ENCODE results near the gene LMCD1.
A peak's percentile ranks its signal among the peaks of the same experiment; 100 is the strongest.

LMCD1 gene
- long read RNA-seq, full-length matches to known transcripts, result 7 of 7 reads
- long read RNA-seq, partial matches to known transcripts, result 0 of 7 reads
- long read RNA-seq, other reads (novel, unspliced or antisense), result 0 of 7 reads

- H3K27ac ChIP-seq (replicated peaks), result no peak within 1 kb of the TSS
- H3K4me3 ChIP-seq (replicated peaks; ENCODE audit: insufficient read depth, low read length), result peak within 1 kb of the TSS; percentile 9; the same call in 1 of the 2 replicates
- peak in 1 of 2 experiments; percentile 44 for DNase-seq (ENCODE audit: low read depth in 1 of 2, low spot score in 1 of 2)
- no peak for TF ChIP-seq POLR2AphosphoS5 (IDR thresholded peaks at IDR 0.05; ENCODE audit: low read depth)
- no peak for TF ChIP-seq GABPA (IDR thresholded peaks at IDR 0.05; ENCODE audit: low read depth)
- TF ChIP-seq SPI1 (IDR thresholded peaks at IDR 0.05; ENCODE audit: borderline replicate concordance, low read depth), result no peak
- H3K27me3 ChIP-seq (ENCODE audit: insufficient read depth, poor library complexity, severe bottlenecking), result peaks cover 23% of the 10 kb centered on the region
Observed at GRCh38 chr3:8501371-8502131, at the start of gene LMCD1. LMCD1 (plus strand) TSS chr3:8501823; CDS start chr3:8501939, 116 bp downstream.

GRCh38 chr3:8452112-8452511, 49.5 kb upstream of the LMCD1 start:
- DNase-seq (ENCODE audit: low read depth in 1 of 2, low spot score in 1 of 2), result no peak
- H3K27ac ChIP-seq (replicated peaks), result no peak overlapping the region
- no peak for TF ChIP-seq CTCF (IDR thresholded peaks at IDR 0.05; ENCODE audit: insufficient read depth, low read length)
- TF ChIP-seq GABPA (IDR thresholded peaks at IDR 0.05; ENCODE audit: low read depth), result no peak
- no peak for TF ChIP-seq POLR2AphosphoS5 (IDR thresholded peaks at IDR 0.05; ENCODE audit: low read depth)
- no peak for TF ChIP-seq SPI1 (IDR thresholded peaks at IDR 0.05; ENCODE audit: borderline replicate concordance, low read depth)
- TF ChIP-seq REST (IDR thresholded peaks at IDR 0.05; ENCODE audit: insufficient replicate concordance, low read depth), result no peak
- H3K4me3 ChIP-seq (replicated peaks; ENCODE audit: insufficient read depth, low read length), result no peak overlapping the region
- H3K27me3 ChIP-seq (ENCODE audit: insufficient read depth, poor library complexity, severe bottlenecking), result no peaks in the 10 kb centered on the region

- TF ChIP-seq GABPA (IDR thresholded peaks at IDR 0.05; ENCODE audit: low read depth) (no peak), CTCF (IDR thresholded peaks at IDR 0.05; ENCODE audit: insufficient read depth, low read length) (no peak)
Observed at GRCh38 chr3:8453153-8453552, 48.5 kb upstream of the LMCD1 start.

GRCh38 chr3:8455526-8456411, 45.9 kb upstream of the LMCD1 start:
- Histone ChIP-seq H3K27ac (replicated peaks) (no peak overlapping the region), H3K27me3 (ENCODE audit: insufficient read depth, poor library complexity, severe bottlenecking) (no peaks in the 10 kb centered on the region), H3K4me3 (replicated peaks; ENCODE audit: insufficient read depth, low read length) (no peak overlapping the region)
- TF ChIP-seq CTCF (IDR thresholded peaks at IDR 0.05; ENCODE audit: insufficient read depth, low read length), result no peak
- no peak for TF ChIP-seq POLR2AphosphoS5 (IDR thresholded peaks at IDR 0.05; ENCODE audit: low read depth)
- no peak for TF ChIP-seq SPI1 (IDR thresholded peaks at IDR 0.05; ENCODE audit: borderline replicate concordance, low read depth)
- TF ChIP-seq GABPA (IDR thresholded peaks at IDR 0.05; ENCODE audit: low read depth), result no peak
- no peak for TF ChIP-seq REST (IDR thresholded peaks at IDR 0.05; ENCODE audit: insufficient replicate concordance, low read depth)
- no peak for DNase-seq (ENCODE audit: low read depth in 1 of 2, low spot score in 1 of 2)

More at GRCh38 chr3:8453153-8453552, 48.5 kb upstream of the LMCD1 start:
- H3K27ac ChIP-seq (replicated peaks), result no peak overlapping the region
- H3K27me3 ChIP-seq (ENCODE audit: insufficient read depth, poor library complexity, severe bottlenecking), result no peaks in the 10 kb centered on the region
- DNase-seq (ENCODE audit: low read depth in 1 of 2, low spot score in 1 of 2), result no peak
- no peak overlapping the region for H3K4me3 ChIP-seq (replicated peaks; ENCODE audit: insufficient read depth, low read length)
